Measurements from ENCODE around the gene NMT1. TPM values are rescaled to one million over a fixed set of nuclear protein-coding genes. Genes with fewer than 3 reads are reported as not detected.

Gene NMT1
- total RNA-seq, 4 donors from 2014 or later = 53.2 to 73.3 (median 65.9) TPM

- 89% methylated on average over 2 of the region's 2 CpGs for WGBS
- peaks cover 70% of the 10 kb centered on the region for H3K4me1 ChIP-seq
Measured at GRCh38 chr17:45155483-45155882, 94.4 kb downstream of the NMT1 start.

GRCh38 chr17:45156242-45156641 is 95.1 kb downstream of the NMT1 start:
- Histone ChIP-seq H3K9me3 (no peaks in the 10 kb centered on the region), H3K4me1 (peaks cover 63% of the 10 kb centered on the region), H3K4me3 (no peak overlapping the region), H3K36me3 (peaks cover 2% of the 10 kb centered on the region), H3K27ac (no peak overlapping the region), H3K27me3 (no peaks in the 10 kb centered on the region)
- TF ChIP-seq CTCF (IDR thresholded peaks at IDR 0.05) = no peak
- no peak for TF ChIP-seq POLR2AphosphoS5 (IDR thresholded peaks at IDR 0.05)
- no peak for TF ChIP-seq EP300 (IDR thresholded peaks at IDR 0.05)
- TF ChIP-seq POLR2A (IDR thresholded peaks at IDR 0.05) = no peak
- 89% methylated on average over 3 of the region's 3 CpGs for WGBS
- DNase-seq (ENCODE audit: low spot score in 2 of 2) = no peak

More at GRCh38 chr17:45155483-45155882, 94.4 kb downstream of the NMT1 start:
- TF ChIP-seq POLR2AphosphoS5 (IDR thresholded peaks at IDR 0.05) = no peak
- H3K36me3 ChIP-seq = peaks cover 2% of the 10 kb centered on the region
- no peak for DNase-seq (ENCODE audit: low spot score in 2 of 2)
- no peak overlapping the region for H3K4me3 ChIP-seq
- no peaks in the 10 kb centered on the region for H3K9me3 ChIP-seq
- peak overlapping the region; percentile 48 for H3K27ac ChIP-seq
- H3K27me3 ChIP-seq = no peaks in the 10 kb centered on the region

Other genes with a start within 250 kb of the NMT1 start
- gene GJC1, start 231.0 kb upstream of the NMT1 start, total RNA-seq = 1 to 10 TPM; 1.1 to 7.8 (median 1.9) TPM
- gene HIGD1B, start 213.4 kb upstream of the NMT1 start, total RNA-seq = not detected
- gene EFTUD2, start 161.9 kb upstream of the NMT1 start, total RNA-seq = 100 to 1,000 TPM in 2 of 4 donors, 10 to 100 TPM in 2; 46.6 to 114 (median 94.7) TPM
- 1 to 10 TPM in 1 of 4 donors, under 1 TPM in 1, not detected in 2; 0.72 to 5.9 TPM for gene GFAP, start 145.8 kb upstream of the NMT1 start, total RNA-seq
- gene KIF18B, start 113.5 kb upstream of the NMT1 start, total RNA-seq = 1 to 10 TPM; 2.0 to 4.0 (median 2.8) TPM
- not detected for gene C1QL1, start 93.0 kb upstream of the NMT1 start, total RNA-seq
- gene DCAKD, start 9.7 kb upstream of the NMT1 start, total RNA-seq = 10 to 100 TPM; 49.1 to 68.5 (median 60.9) TPM
- gene PLCD3, start 71.2 kb downstream of the NMT1 start, total RNA-seq = 10 to 100 TPM; 44.7 to 87.1 (median 58.3) TPM
- gene ACBD4, start 74.4 kb downstream of the NMT1 start, total RNA-seq = 10 to 100 TPM in 2 of 4 donors, 1 to 10 TPM in 2; 6.2 to 37.7 (median 10.9) TPM
- 10 to 100 TPM; 23.1 to 35.6 (median 27.8) TPM for gene HEXIM1, start 87.2 kb downstream of the NMT1 start, total RNA-seq
- 10 to 100 TPM in 1 of 4 donors, 1 to 10 TPM in 3; 2.2 to 10.4 (median 4.4) TPM for gene HEXIM2, start 100.6 kb downstream of the NMT1 start, total RNA-seq
- gene FMNL1, start 160.6 kb downstream of the NMT1 start, total RNA-seq = 10 to 100 TPM in 1 of 4 donors, 1 to 10 TPM in 3; 5.9 to 14.6 (median 8.0) TPM
- gene SPATA32, start 200.8 kb downstream of the NMT1 start, total RNA-seq = not detected

Data from suprapubic skin (tissue), 4 donors.